H1 (cell line): ENCODE measurements around the gene FNIP2. TPM values are rescaled to one million over a fixed set of nuclear protein-coding genes. Genes with fewer than 3 reads are reported as not detected.

ENCODE experiments used
- CTCF ChIA-PET: fragments of 300-600 bp; sonication (Branson Sonifier 250); formaldehyde crosslinking; loops from one replicate; lab custom pipeline; 2021; ENCODE audit not compliant: partially characterized antibody; lab: Charles Lee
- POLR2A ChIA-PET: fragments of 300-600 bp; sonication (Branson Sonifier 250); formaldehyde crosslinking; loops from one replicate; lab custom pipeline; 2021; ENCODE audit warnings: inconsistent platforms; ENCODE audit not compliant: partially characterized antibody; lab: Charles Lee
- DNase-seq, 2 experiments: peaks; one replicate each; pipeline versions ENCODE4 v3.0.0 to v3.0.0-alpha.2; 2010 to 2022; ENCODE audit warnings: low spot score in 2 of 2, low read depth in 1 of 2, mixed read lengths in 1 of 2
- FAIRE-seq: peaks from 2 replicates; lab custom pipeline; 2011; peaks lifted over from hg19 to GRCh38; lab: Jason Lieb, UNC
- H2AFZ ChIP-seq: 2 replicates; pipeline ENCODE4 v1.8.1; 2012; ENCODE audit warnings: low read length, inconsistent platforms
- H2AK5ac ChIP-seq: 2 replicates; pipeline ENCODE4 v1.6.1; 2013; ENCODE audit warnings: low read depth, low read length
- H2BK120ac ChIP-seq: replicated peaks from 2 replicates; pipeline ENCODE3; 2013; ENCODE audit warnings: low read depth, low read length, inconsistent platforms
- H2BK12ac ChIP-seq: 2 replicates; pipeline ENCODE4 v1.6.1; 2013; ENCODE audit warnings: low read depth, low read length
- H2BK15ac ChIP-seq: 2 replicates; pipeline ENCODE4 v1.6.1; 2013; ENCODE audit warnings: low read length
- H2BK20ac ChIP-seq: 2 replicates; pipeline ENCODE4 v1.6.1; 2013; ENCODE audit warnings: low read length
- H2BK5ac ChIP-seq: 2 replicates; pipeline ENCODE4 v1.6.1; 2013; ENCODE audit warnings: low read depth, low read length
- H3K14ac ChIP-seq: 2 replicates; pipeline ENCODE4 v1.6.1; 2013; ENCODE audit warnings: inconsistent platforms; ENCODE audit not compliant: insufficient read length
- H3K18ac ChIP-seq: 2 replicates; pipeline ENCODE4 v1.6.1; 2013; ENCODE audit warnings: low read length; ENCODE audit errors: extremely low read depth
- H3K23ac ChIP-seq: 2 replicates; pipeline ENCODE4 v1.6.1; 2013; ENCODE audit warnings: inconsistent platforms; ENCODE audit not compliant: insufficient read length
- H3K23me2 ChIP-seq: 2 replicates; pipeline ENCODE4 v1.6.1; 2013; ENCODE audit warnings: low read depth, low read length
- H3K27ac ChIP-seq: 2 replicates; pipeline ENCODE4 v1.6.1; 2011; ENCODE audit warnings: low read depth, low read length, inconsistent platforms
- H3K27me3 ChIP-seq, 4 experiments: replicated peaks in 1 of 4; 1 replicate in 1 of 4; 2 replicates in 3 of 4; pipeline versions ENCODE4 v1.6.1 to v1.8.1; 2011 to 2013; ENCODE audit warnings: low read length in 3 of 4, mild to moderate bottlenecking in 3 of 4, inconsistent platforms in 2 of 4, mixed read lengths in 2 of 4, moderate library complexity in 1 of 4; ENCODE audit not compliant: control insufficient read depth in 3 of 4, insufficient read depth in 3 of 4; ENCODE audit errors: extremely low read depth in 1 of 4
- H3K36me3 ChIP-seq, 4 experiments: 2 replicates each; pipeline versions ENCODE4 v1.6.1 to v1.8.1; 2011 to 2013; ENCODE audit warnings: mild to moderate bottlenecking in 4 of 4, low read length in 3 of 4, moderate library complexity in 2 of 4, control low read depth in 1 of 4, inconsistent platforms in 1 of 4; ENCODE audit not compliant: insufficient read depth in 4 of 4, control insufficient read depth in 2 of 4
- H3K4ac ChIP-seq: replicated peaks from 2 replicates; pipeline ENCODE3; 2013; ENCODE audit warnings: low read length, low read depth, mixed read lengths, inconsistent platforms; ENCODE audit not compliant: insufficient read length
- H3K4me1 ChIP-seq, 4 experiments: replicated peaks in 1 of 4; 1 replicate in 1 of 4; 2 replicates in 3 of 4; pipeline versions ENCODE4 v1.6.1 to v1.8.1; 2011 to 2013; ENCODE audit warnings: low read length in 3 of 4, inconsistent platforms in 2 of 4, mixed read lengths in 1 of 4; ENCODE audit not compliant: insufficient read depth in 4 of 4, control insufficient read depth in 3 of 4
- H3K4me2 ChIP-seq, 2 experiments: 2 replicates each; pipeline versions ENCODE4 v1.6.1 to v1.8.1; 2011 to 2013; ENCODE audit warnings: low read depth in 2 of 2, low read length in 2 of 2, control low read depth in 1 of 2, inconsistent platforms in 1 of 2, mild to moderate bottlenecking in 1 of 2; ENCODE audit not compliant: insufficient read depth in 1 of 2
- H3K4me3 ChIP-seq, 4 experiments: fragments of 200-600, 300-600 bp in 1 of 4; sonication (generic), shearing (Covaris generic), sonication (Bioruptor Twin) in 1 of 4; 2 replicates each; pipeline versions ENCODE4 v1.5.1 to v1.8.1; 2011 to 2016; ENCODE audit warnings: low read length in 4 of 4, low read depth in 3 of 4, control low read depth in 2 of 4, inconsistent platforms in 2 of 4, mild to moderate bottlenecking in 2 of 4, mixed read lengths in 1 of 4, moderate library complexity in 1 of 4; ENCODE audit not compliant: insufficient read depth in 2 of 4; ENCODE audit errors: extremely low read depth in 1 of 4
- H3K56ac ChIP-seq: replicated peaks from 2 replicates; pipeline ENCODE3; 2013; ENCODE audit warnings: low read depth, mild to moderate bottlenecking, mixed read lengths, low read length, inconsistent platforms; ENCODE audit not compliant: insufficient read length
- H3K79me1 ChIP-seq: 2 replicates; pipeline ENCODE4 v1.6.1; 2013; ENCODE audit warnings: low read depth, low read length, control low read depth
- H3K79me2 ChIP-seq, 2 experiments: 2 replicates each; pipeline versions ENCODE4 v1.6.1 to v1.8.1; 2012 to 2013; ENCODE audit warnings: low read length in 2 of 2, mild to moderate bottlenecking in 2 of 2, inconsistent platforms in 1 of 2; ENCODE audit not compliant: insufficient read depth in 2 of 2, control insufficient read depth in 1 of 2
- H3K9ac ChIP-seq, 4 experiments: replicated peaks in 1 of 4; 1 replicate in 1 of 4; 2 replicates in 3 of 4; pipeline versions ENCODE4 v1.6.1 to v1.8.1; 2011 to 2013; ENCODE audit warnings: low read depth in 3 of 4, low read length in 3 of 4, control low read depth in 2 of 4, mild to moderate bottlenecking in 2 of 4, moderate library complexity in 2 of 4, inconsistent platforms in 1 of 4; ENCODE audit errors: extremely low read depth in 1 of 4
- H3K9me3 ChIP-seq, 2 experiments: 2 replicates each; pipeline versions ENCODE4 v1.6.1 to v1.8.1; 2012 to 2013; ENCODE audit warnings: mild to moderate bottlenecking in 2 of 2, moderate library complexity in 2 of 2, control low read depth in 1 of 2, inconsistent platforms in 1 of 2, low read depth in 1 of 2, low read length in 1 of 2, mixed read lengths in 1 of 2; ENCODE audit not compliant: insufficient read depth in 2 of 2
- H4K20me1 ChIP-seq, 2 experiments: replicated peaks in 1 of 2; 2 replicates each; pipeline versions ENCODE3 to v1.8.1; 2011 to 2013; ENCODE audit warnings: inconsistent platforms in 2 of 2, low read length in 2 of 2, mild to moderate bottlenecking in 1 of 2; ENCODE audit not compliant: insufficient read depth in 2 of 2, control insufficient read depth in 1 of 2
- H4K5ac ChIP-seq: 2 replicates; pipeline ENCODE4 v1.6.1; 2013; ENCODE audit warnings: low read length, low read depth, mixed read lengths, inconsistent platforms; ENCODE audit not compliant: insufficient read length
- H4K8ac ChIP-seq: 2 replicates; pipeline ENCODE4 v1.8.0; 2013; ENCODE audit warnings: mild to moderate bottlenecking, moderate library complexity, low read length, inconsistent platforms; ENCODE audit not compliant: insufficient read depth; ENCODE audit errors: extremely low read depth
- H4K91ac ChIP-seq: replicated peaks from 2 replicates; pipeline ENCODE3; 2013; ENCODE audit warnings: low read length, mixed read lengths, inconsistent platforms; ENCODE audit not compliant: insufficient read length
- HDAC2 ChIP-seq, 2 experiments: fragments of 300-600 bp in 1 of 2; sonication (generic) in 1 of 2; IDR thresholded peaks; 2 replicates each; pipeline ENCODE4 v1.6.1; 2011 to 2012; ENCODE audit warnings: low read depth in 2 of 2, low read length in 2 of 2, mild to moderate bottlenecking in 2 of 2, moderate library complexity in 2 of 2, borderline replicate concordance in 1 of 2, inconsistent platforms in 1 of 2
- KDM1A ChIP-seq: fragments of 200-600, 300-600 bp; sonication (generic); IDR thresholded peaks from 2 replicates; pipeline ENCODE4 v1.7.1; 2016; ENCODE audit warnings: mild to moderate bottlenecking, low read length, borderline replicate concordance
- MAX ChIP-seq: IDR thresholded peaks from 2 replicates; pipeline ENCODE4 v1.6.1; 2012; ENCODE audit warnings: inconsistent platforms
- WGBS, 2 experiments: shearing (Covaris generic) in 1 of 2; methylation state at CpG; one replicate each; pipeline versions ENCODE4 v1.1.6 to v1.1.7; 2013 to 2015; ENCODE audit warnings: low lambda C conversion rate in 2 of 2, mixed read lengths in 2 of 2, inconsistent platforms in 1 of 2, low coverage in 1 of 2, missing lambda C conversion rate in 1 of 2; ENCODE audit not compliant: insufficient replicate concordance in 2 of 2, insufficient coverage in 1 of 2, insufficient read length in 1 of 2; ENCODE audit errors: extremely low coverage in 1 of 2, missing lambda C conversion rate in 1 of 2; 5-methylcytosine and 5-hydroxymethylcytosine counted together
- polyA plus RNA-seq, 7 experiments: library from polyadenylated mRNA; depleted of rRNA in 3 of 7; stranded (reverse) in 5 of 7; unstranded in 2 of 7; fragments of >200 nt in 5 of 7; fragments of 200-250 nt in 2 of 7; gene quantifications; 1 replicate in 5 of 7; 2 replicates in 1 of 7; 4 replicates in 1 of 7; pipeline versions ENCODE4 v1.2.1 to v1.2.3, GENCODE V29; 2011 to 2013; ENCODE audit warnings: missing spikeins in 2 of 7, mixed read lengths in 2 of 7
- total RNA-seq: library from RNA; stranded (reverse); fragmentation: NEBNext Ultra II Directional; extraction: Animal tissue kit (Norgen Biotek cat#: 25700); gene quantifications from 2 replicates; pipeline ENCODE4 v1.2.1, GENCODE V29; 2021

The FNIP2 gene
- total and polyA plus RNA-seq, 2 of the 8 experiments (the other 6 are each of a cell fraction or from before 2014, with no cell fraction given) = 4.0 to 13.0 TPM

GRCh38 chr4:158782551-158783360 lies 13.9 kb downstream of the FNIP2 start:
- Histone ChIP-seq H3K4me2 (no peak overlapping the region), H2BK12ac (no peak overlapping the region), H4K91ac (no peak overlapping the region), H3K4me1 (peaks cover 0 to 1% (median 0%) of the 10 kb centered on the region in 4 experiments; a peak in 2 of 7 replicates), H4K8ac (no peak overlapping the region), H3K9me3 (no peaks in the 10 kb centered on the region), H3K23ac (no peak overlapping the region), H3K23me2 (no peaks in the 10 kb centered on the region), H3K9ac (no peak overlapping the region), H3K14ac (no peak overlapping the region), H3K79me2 (peaks cover 0 to 23% of the 10 kb centered on the region in 2 experiments; a peak in 2 of 4 replicates), H2BK15ac (no peak overlapping the region), H3K4ac (no peak overlapping the region), H2BK20ac (no peak overlapping the region), H2BK120ac (no peak overlapping the region), H3K36me3 (no peaks in the 10 kb centered on the region), H3K56ac (no peak overlapping the region), H4K5ac (no peak overlapping the region), H3K27me3 (no peaks in the 10 kb centered on the region), H3K4me3 (no peak overlapping the region), H2BK5ac (no peak overlapping the region), H4K20me1 (no peaks in the 10 kb centered on the region), H3K18ac (no peak overlapping the region), H2AFZ (no peak overlapping the region), H2AK5ac (no peak overlapping the region), H3K79me1 (no peaks in the 10 kb centered on the region), H3K27ac (no peak overlapping the region)
- 80% methylated on average over 4 of the region's 4 CpGs; no CpG with 5 or more reads in 1 of the 2 experiments for WGBS, 2 experiments
- FAIRE-seq = no peak
- ChIA-PET CTCF (interaction anchor here (0.7 to 2.0 kb wide), 12 partner anchors 10 to 420 kb away, joined by 3 to 10 read pairs (median 5); no protein-coding TSS in a partner anchor), POLR2A (no interaction called here)
- DNase-seq = no peak
- TF ChIP-seq MAX (no peak), HDAC2 (IDR thresholded peaks at IDR 0.05; ENCODE audit: borderline replicate concordance in 1 of 2, low read depth in 2 of 2, low read length in 2 of 2) (no peak), KDM1A (no peak)
